ENCODE results near the gene PPP4R3B.

The PPP4R3B gene

GRCh38 chr2:55498582-55498981 lies 118.8 kb downstream of the PPP4R3B start:
- no peak for FAIRE-seq
- DNase-seq (ENCODE audit: insufficient read length): no peak
- TF ChIP-seq TAF1 (IDR thresholded peaks at IDR 0.05; ENCODE audit: borderline replicate concordance, low read depth, low read length): no peak
- no peak for TF ChIP-seq POLR2AphosphoS5 (IDR thresholded peaks at IDR 0.05; ENCODE audit: low read depth, low read length)
- no peak for TF ChIP-seq POLR2A (IDR thresholded peaks at IDR 0.05; ENCODE audit: low read depth, low read length)

Measured in GM12892 (cell line).